NCI-H69 (cell line): ENCODE data around the gene ALOX12B.
"Not testable (repeated sequence)": the region's sequence is repeated elsewhere in the genome, so short reads cannot be mapped to it uniquely, and the experiment has no call there.

Source experiments
- DNase-seq: peaks from one replicate; lab custom pipeline; 2025; lab: John Stamatoyannopoulos, UW

Gene ALOX12B

DNA sequence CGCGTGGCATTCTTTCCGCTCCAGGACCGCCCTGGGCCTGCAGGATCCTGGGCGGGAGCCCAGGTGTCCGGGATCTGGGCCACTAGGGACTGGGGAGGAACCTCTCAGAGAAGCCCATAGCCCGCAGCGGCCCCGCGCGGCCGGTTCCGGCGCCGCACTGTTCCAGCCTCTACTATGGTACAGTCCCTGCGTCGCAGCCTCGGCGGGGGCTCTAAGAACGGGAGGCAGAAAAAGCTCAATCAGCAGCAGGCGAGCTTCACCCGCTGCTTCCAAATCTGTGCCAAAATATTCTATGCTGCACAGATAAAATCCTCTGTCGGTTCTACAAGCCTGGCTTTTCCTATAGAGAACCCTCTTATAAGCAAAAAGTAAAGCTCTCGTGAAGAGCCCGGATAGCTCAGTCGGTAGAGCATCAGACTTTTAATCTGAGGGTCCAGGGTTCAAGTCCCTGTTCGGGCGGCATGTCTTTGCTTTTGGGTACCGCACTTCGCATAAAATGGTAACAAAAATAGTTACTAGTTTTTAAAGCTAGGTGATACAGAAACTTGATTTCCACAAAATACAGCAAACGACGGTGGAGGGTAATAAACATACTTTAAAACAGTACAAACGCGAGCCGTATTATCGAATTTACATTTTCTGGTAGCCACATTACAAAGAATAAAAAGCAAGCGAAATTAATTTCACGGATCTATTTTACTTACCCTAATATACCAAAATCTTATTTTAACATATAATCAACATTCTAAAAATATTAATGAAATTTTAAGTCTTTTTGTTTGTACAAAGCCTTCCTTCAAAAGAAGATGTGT, 31.5 kb upstream of the ALOX12B start:
- peak; percentile 83 for DNase-seq

DNA sequence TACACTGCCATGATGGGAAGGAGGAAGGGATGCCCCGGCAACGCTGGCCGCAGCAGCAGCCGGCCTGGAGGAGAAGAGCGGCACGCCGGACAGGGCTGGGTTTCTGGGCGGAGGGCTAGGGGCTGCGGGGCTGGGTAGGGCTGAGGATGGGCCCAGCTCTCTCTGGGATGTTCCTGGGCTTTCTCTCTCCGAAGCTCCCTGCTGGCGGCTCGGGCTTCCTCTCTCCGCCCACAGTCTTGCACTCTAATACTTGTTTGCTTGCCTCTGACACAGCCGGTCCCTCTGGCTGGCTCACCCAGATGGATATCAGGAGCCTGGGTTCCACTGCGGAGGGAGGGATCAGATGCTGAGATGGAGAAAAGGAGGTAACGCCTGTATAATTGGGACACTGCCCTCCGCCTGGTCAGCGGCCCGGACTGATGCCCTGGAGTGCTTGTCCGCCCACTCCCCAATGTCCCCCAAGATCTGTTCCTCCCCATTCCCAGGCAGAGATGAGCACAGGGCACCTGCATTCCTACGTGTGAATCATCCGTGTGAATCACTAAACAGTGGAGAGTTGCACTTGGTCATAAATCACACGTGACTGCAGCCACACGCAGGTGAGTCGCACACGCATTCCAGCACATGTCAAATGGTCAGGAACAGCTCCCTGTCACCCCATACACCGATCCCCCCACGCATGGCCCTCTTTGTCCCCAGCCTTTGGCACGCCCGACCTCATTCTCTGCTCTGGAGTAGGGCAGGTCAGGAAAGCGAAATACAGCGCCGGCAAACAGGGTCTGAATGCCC, 30.7 kb upstream of the ALOX12B start, which contains the start of gene ALOXE3:
Gene ALOXE3, minus strand, starts transcription at position 535 of the 789 bp plus-strand sequence. Its CDS starts 524 bp downstream, at position 11.
- peak; percentile 42 for DNase-seq

DNA sequence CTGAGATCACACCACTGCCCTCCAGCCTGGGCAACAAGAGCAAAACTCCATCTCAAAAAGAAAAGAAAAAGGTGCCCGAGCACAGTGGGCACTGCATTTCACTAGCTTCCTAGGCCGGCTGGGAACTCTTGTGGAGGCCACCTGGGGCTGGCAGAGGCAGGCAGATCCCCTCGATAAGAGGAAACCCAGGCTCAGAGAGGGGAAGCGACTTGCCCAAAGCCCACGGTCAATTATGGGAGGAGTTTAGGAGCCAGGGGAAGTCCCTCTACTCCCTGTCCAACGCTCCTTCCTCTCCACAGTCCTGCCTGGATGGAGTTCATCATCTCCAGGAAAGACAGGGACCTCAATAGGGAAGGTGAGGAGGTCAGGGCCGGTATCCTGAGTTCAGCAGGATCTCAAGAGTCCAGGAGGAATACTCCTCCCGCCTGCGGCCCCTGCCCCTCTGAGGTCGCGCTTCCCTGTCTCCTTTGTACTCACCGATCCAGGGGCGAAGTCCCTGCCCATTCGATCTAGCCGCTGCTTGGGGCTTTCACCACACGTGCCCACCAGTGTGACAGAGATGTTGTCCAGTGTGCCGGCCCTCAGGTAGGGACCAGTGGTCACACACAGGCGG, 30.0 kb upstream of the ALOX12B start:
- DNase-seq, result no peak

DNA sequence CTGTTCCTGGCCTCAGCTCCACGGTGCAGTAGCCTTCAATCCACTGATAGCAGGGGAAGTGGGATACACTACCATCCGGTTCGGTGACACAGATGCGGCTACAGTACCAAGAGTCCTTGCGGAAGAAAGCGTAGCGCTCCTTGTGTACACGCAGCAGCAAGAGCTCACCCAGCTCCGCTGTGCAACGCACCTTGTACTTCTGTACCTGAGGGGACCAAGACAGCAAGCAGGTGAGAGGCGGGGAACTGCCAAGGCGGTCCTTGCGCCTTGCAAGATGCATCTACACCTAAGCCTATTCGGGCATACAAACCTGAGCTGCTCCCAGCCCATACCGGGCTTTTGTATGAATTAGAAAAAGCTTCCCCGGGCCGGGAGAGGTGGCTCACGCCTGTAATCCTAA, 29.3 kb upstream of the ALOX12B start:
- DNase-seq, result no peak

DNA sequence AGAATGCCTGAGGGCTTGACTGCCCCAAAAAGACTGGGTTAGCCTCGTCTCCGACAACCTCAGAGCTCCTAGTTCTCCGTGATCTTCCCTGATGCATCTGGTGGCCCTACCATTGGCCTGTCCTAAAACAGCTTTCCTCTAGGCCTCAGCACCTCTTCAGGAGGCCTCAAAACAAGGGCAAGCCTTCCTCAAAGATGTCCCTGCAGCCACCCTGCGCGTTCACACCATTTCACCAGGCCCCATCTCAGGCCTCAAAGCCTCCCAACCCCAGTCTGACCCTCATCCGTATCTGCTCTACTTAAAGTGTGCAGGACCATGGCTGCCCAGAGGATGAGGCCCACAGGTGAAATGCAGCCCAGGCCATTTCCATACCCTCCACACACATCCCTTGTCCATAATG, 23.4 kb upstream of the ALOX12B start:
- no peak for DNase-seq

DNA sequence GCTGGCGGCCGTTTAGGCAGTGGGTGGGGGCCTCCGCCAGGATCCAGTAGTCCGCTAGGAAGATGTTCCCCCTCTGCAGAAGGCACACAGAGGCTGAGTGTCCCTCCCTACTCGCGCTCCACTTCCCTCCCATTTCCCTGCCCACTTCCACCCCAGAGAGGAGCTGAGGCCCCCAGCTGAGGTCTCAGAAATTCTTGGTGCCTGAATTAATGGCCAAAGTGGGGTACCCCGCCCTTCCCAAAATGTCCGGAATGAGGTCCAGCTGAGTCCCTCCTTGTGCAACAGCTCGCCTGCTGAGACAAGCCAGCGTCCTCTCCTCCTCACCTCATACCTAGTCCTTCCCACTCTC, 22.9 kb upstream of the ALOX12B start:
- DNase-seq, result no peak

DNA sequence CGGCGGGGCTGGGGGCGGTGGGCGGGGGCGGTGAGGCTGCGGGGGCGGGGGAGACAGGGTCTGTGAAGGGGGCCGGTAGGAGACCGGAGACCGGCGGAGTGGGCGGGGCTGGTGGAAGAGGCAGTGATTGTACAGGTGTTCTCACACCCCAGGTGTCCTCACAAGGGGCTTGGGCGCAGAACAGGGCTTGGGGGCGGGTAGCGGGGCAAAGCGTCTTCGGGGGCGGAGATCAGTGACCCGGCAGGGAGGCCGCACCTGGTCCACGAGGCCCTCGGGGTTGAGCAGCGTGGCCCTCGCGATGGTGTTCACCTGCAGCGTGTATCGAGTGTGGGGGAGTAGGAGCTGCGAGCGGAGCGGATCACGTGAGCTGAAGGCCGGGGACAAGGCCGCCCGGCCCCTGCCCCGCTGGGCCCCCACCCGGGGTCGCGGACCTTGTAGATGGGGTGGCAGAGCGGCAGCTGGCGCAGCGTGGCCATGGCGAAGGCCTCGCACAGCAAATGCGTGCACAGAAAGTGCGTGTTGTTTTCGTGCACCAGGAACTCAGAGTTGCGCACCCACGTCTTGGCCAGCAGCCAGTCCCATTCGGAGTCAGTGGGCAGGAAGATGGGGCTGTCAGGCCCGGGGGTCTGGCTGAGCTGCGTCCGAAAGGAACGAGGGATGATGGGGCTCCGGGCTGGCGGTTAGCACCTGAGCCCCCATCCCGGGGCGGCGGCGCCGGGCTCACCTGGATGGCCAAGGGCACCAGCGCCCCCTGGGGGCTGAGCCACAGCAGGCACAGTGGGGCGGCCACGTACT, 22.3 kb upstream of the ALOX12B start:
- peak; percentile 70 for DNase-seq

DNA sequence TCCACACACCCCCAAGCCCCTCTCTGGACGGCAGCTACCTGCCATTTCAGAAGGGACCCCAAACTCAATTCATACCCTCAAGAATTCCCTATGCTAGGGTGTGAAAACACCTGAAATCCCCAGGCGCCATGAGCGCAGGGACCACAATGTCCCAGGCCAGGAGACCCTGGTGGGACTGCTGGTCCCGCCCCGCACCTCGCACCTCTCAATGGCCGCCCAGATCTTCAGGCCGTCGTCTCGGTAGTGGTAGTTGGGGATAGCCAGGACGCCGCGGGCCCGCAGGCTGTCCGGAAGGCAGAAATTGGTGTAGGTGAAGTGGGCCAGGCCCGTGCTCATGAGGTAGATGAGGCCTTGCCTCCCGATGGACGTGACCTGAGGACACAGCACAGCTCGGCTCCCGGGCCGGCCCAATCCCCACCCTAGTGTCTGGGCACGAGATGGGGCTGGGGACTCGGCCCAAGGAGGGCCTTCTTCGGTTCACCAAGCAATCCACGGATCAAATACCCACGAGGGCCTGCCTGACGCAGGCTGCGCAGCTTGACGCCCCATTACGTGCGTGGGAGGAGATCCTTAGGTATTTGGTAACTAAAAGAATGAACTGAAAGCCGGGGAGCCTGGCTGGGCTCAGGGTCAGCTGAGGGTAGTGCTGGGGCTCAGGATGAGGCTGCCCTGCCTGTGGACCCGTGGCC, 21.6 kb upstream of the ALOX12B start:
- no peak for DNase-seq

DNA sequence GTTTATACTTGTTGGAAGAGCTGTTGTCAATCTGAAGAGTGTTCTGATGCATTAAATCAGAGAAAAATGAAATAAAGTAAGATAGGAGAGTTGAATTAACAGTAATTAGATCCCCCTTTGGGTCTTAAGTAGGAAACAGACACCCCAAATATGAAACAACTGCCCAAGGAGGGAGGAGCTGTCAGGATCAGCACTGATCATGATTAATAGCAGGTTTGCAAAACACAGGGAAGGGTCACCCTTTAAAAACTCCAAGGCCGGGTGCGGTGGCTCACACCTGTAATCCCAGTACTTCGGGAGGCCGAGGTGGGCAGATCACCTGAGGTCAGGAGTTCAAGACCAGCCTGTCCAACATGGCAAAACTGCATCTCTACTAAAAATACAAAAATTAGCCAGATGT, 19.5 kb upstream of the ALOX12B start:
- not testable (repeated sequence) for DNase-seq

DNA sequence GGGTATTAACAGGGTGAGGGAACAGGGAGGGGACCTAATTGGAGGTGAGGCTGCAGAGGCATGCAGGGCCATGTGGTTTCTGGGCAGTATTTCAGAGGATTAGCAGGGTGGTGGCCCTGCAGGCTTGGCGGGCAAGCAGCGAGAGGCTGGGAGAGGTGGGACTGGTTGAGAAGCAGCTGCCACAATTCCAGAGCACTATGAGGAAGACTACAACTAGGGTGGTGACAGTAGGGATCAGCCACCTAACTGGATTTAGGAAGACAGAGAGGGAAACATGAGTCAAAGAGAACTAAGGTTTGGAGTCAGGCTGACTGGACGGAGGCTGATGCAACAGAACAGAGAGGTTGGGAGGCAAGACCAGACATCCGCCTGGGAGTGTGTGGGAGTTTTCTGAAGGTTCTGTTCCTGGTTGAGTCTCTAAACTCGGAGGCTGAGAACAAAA, 18.5 kb upstream of the ALOX12B start:
- DNase-seq, result no peak

DNA sequence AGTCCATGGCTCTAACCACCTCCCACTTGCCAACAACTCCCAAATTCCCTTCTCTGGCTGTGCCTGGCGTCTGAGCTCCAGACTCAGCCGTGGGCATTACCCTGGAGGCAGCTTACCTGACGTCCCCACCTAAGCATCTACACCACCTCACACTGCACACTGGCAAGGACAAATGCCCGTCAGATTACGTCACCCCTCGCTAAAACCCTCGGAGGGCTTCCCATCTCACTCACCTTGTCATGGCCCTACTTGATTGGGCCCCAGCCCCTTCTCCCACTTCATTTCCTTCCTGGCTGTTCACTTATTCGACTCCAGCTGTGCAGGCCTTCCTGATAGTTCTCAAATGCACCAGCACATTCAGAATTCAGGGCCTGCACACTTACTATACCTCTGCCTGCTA, 17.4 kb upstream of the ALOX12B start:
- no peak for DNase-seq

DNA sequence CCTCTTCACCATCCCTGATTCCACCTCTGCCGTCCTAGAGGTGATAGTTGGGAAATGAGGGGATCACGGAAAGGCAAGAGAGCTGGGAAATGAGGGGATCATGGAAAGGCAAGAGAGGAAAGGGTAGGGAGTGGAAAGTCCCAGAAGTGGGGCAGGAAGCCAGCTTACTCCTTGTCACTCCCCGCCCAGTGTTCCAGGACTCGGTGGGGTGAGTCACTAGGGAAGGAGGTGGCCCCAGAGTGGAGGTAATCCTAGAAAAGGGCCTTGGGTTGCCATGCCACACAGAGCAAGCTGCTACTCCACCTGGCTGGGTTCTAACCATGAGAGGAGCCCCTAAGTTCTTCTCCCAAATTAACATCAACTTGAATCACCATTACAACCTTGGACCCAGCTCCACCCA, 16.0 kb upstream of the ALOX12B start:
- no peak for DNase-seq

DNA sequence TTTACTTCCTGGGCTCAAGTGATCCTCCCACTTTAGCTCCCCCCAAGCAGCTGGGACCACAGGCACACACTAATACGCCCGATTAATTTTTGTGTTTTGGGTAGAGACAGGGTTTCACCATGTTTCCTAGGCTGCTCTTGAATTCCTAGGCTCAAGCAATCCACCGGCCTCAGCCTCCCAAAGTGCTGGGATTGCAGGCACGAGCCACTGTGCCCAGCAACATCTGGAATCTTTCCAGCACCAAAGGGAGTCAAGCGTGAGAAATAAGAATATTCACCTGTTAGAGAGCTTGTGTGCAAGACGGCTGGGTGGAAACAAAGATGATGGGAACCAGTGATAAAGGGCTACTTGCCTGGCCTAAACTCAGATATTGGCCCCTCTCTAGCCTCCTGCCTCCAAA, 14.2 kb upstream of the ALOX12B start:
- no peak for DNase-seq

DNA sequence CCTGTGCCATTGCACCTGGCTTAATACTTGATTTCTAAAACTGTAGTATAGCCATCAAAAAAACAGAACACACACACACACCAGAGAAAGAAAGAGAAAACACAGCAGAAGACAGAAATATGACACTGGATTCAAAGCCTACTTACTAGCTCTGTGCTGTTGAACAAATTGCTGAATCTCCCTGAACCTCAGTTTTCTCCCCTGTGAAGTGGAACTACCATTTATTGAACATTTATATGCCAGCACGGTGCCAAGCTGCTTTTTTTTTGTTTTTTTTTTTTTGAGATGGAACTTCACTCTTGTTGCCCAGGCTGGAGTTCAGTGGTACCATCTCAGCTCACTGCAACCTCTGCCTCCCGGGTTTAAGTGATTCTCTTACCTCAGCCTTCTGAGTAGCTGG, 13.2 kb upstream of the ALOX12B start:
- DNase-seq, result no peak

DNA sequence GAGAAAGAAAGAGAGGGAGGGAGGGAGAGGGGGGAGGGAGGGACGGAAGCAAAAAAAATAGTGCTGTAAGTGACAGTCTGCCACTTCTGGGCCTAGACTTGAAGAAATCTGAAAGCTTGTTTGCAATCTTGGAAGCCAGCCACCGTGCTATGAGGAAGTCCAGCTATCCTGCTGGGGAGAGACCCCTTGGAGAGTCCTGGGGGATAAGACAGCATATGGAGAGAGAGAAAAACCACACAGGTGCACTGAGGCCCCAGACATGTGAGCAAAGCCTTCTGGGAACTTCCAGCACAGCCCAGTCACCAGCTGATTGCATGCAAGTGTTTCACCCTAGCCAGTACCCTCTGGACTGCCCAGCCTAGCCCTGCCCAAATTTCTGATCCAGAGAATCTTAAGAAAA, 12.6 kb upstream of the ALOX12B start:
- peak; percentile 1 for DNase-seq

DNA sequence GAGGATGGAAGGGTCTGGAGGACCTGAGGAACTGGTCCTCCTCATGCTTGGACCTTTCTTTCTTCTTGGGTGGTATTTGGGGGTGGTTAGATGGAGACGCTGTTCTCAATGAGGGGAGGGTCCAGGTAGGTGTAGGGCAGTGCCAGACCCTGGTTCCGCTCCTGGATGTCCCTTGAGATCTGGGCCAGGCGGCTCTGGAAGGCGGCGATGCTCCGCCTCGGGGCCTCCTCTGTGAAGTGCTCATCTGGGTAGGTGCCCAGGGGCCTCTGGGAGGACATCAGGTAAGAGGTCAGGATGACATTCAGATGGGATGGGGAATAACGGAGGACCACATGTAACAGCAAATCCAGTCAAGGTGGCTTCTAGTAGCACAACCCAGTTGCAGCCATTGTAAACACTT, 9.0 kb upstream of the ALOX12B start:
- DNase-seq, result no peak

DNA sequence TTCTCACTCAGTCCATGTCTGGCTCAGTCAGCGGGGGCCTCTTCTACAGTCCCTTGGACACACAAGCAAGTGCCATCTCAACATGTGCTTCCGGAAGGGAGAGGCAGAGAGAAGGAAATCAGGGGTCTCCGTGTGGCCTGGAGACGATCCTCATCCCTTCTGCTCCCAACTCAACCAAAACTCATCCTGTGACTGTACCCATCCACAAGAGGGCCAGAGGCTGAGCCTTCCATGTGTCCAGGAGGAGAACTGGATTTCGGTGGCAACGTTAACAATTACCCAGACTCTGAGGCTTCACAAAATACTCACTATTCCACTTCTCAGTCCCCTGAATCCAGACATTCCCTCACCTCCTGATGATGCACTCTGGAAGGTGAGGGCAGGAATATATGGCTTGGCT, 7.8 kb upstream of the ALOX12B start:
- DNase-seq, result no peak

DNA sequence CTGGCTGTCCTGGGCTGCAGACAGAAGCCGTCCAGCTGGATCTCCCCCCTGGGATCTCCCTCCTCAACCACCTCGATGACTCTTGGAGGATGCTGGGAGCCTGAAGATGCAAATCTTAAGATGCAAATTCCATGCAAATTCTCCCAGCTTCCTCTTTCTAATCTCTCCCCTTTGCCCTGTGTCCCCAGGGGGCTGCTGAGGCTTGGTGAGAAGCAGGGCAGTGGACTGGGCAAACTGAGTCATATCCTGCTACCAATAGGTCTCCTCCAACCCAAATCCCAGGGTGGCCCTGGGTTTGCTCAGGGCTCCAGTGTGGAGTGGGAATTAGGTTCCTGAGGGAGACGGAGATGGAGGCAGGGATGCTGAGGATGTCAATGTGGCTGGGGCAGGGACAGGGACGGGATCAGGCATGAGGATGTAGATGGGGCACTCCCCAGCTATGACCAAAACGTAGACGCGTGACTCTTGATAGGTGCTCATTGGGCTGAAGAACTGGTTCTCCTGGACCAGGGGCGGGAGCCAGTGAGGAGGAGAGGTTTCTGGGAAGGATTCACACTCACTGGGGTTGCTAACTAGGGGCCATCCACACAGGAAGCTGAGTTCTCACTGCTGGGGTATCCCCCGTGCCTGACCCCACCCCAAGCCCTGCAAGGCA, 3.6 kb upstream of the ALOX12B start:
- no peak for DNase-seq

DNA sequence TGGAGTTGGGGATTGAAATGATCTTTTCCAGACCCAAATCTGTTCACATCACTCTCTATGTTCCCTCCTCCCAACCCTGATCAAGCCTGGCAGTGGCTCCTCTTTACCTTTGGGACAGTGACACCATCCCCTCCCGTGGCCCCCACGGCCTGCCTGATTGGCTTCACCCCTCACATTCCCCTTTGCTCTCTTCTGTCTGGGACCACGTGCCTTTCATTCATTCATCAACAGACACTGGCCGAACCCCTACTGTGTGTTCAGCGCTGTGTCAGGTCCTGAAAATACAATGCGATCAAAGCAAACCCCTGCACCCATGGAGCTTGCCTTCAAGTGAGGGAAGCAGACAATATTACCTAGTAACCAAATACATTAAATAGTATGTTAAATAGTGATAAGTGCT, 2.2 kb upstream of the ALOX12B start:
- no peak for DNase-seq

DNA sequence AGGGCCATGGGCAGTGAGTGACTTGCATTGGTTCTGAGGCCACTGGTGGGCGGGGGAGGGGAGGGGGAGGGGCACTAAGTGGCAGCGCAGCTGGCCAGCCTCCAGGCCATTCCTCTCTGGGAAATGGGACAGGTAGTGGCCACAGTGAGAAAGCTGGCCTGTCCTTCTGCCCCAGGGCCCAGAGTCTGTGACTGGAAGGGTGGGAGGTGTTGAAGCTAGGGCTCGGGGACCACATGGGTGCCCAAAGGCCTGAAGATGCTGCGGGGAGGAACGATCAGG, 375 bp upstream of the ALOX12B start:
- DNase-seq, result peak; percentile 14

DNA sequence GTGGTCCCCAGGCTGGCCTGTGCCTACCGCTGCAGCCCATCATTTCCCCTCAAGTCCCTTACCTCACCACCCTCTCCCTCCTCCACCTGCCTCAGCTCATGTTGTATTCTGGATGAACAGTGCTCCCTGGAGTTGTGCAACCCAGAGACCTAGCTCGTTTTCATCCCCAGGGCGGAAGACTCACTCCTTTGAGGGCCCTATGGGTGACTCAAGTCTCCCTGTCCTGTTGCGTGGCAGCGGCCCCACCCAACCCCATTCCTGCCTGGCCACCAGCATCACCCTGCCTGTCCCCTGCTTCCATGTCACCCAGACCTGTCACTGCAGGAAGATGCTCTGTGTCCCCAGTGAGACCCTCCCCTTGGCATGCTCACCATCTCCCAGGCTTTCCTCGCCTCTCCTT, 3.3 kb downstream of the ALOX12B start:
- DNase-seq, result no peak
